SW480 (cell line): ENCODE results near the gene TH.

ENCODE experiments used
- DNase-seq: peaks from one replicate; pipeline ENCODE4 v3.0.0-alpha.2; 2016; ENCODE audit warnings: low spot score

Gene TH

GRCh38 chr11:2208691-2209369 lies 37.2 kb upstream of the TH start:
- peak; percentile 70 for DNase-seq

GRCh38 chr11:2207773-2208621 lies 36.4 kb upstream of the TH start:
- no peak for DNase-seq

GRCh38 chr11:2207212-2207611 lies 35.6 kb upstream of the TH start:
- no peak for DNase-seq

- DNase-seq, result no peak
Observed at GRCh38 chr11:2205981-2206690, 34.5 kb upstream of the TH start.

GRCh38 chr11:2205214-2205720 lies 33.7 kb upstream of the TH start:
- no peak for DNase-seq

- peak; percentile 88 for DNase-seq
Observed at GRCh38 chr11:2204361-2205213, 33.0 kb upstream of the TH start.

GRCh38 chr11:2203440-2204259 lies 32.0 kb upstream of the TH start:
- peak; percentile 95 for DNase-seq

- DNase-seq, result peak; percentile 87
Observed at GRCh38 chr11:2202900-2203439, 31.4 kb upstream of the TH start.

- DNase-seq, result peak; percentile 96
Observed at GRCh38 chr11:2202071-2202899, 30.7 kb upstream of the TH start.

GRCh38 chr11:2201542-2201941 lies 29.9 kb upstream of the TH start:
- no peak for DNase-seq

GRCh38 chr11:2200957-2201519 lies 29.4 kb upstream of the TH start:
- DNase-seq, result no peak

GRCh38 chr11:2200536-2200935 lies 28.9 kb upstream of the TH start:
- DNase-seq, result no peak

GRCh38 chr11:2199466-2200341 lies 28.1 kb upstream of the TH start:
- DNase-seq, result no peak

- DNase-seq, result peak; percentile 50
Observed at GRCh38 chr11:2198621-2199365, 27.2 kb upstream of the TH start.

- DNase-seq, result no peak
Observed at GRCh38 chr11:2197771-2198520, 26.3 kb upstream of the TH start.

- DNase-seq, result peak; percentile 82
Observed at GRCh38 chr11:2196970-2197770, 25.6 kb upstream of the TH start.
